Lung (tissue), 12 donors: ENCODE measurements around the gene LPIN1. TPM values are rescaled to one million over a fixed set of nuclear protein-coding genes. Genes with fewer than 3 reads are reported as not detected.

Experiments
- ATAC-seq: fragments of 200-7000 bp; cut with Tn5 transposase; one replicate; pipeline ENCODE4 v1.9.1; 2020; ENCODE audit warnings: moderate number of reproducible peaks; ENCODE audit not compliant: insufficient read depth, low FRiP score
- DNase-seq, 3 donors: peaks; one replicate each; pipeline ENCODE4 v3.0.0-alpha.2; 2013 to 2017
- H3K27ac ChIP-seq, 2 donors: one replicate each; pipeline ENCODE4 v1.5.1; 2013; ENCODE audit warnings: mild to moderate bottlenecking in 2 of 2, moderate library complexity in 2 of 2, control low read depth in 1 of 2, inconsistent platforms in 1 of 2, low read depth in 1 of 2, low read length in 1 of 2
- H3K27me3 ChIP-seq, 3 donors: one replicate each; pipeline ENCODE4 v1.5.1; 2013; ENCODE audit warnings: low read length in 2 of 3; ENCODE audit not compliant: control insufficient read depth in 3 of 3, insufficient read depth in 3 of 3
- H3K36me3 ChIP-seq, 4 donors: one replicate each; pipeline ENCODE4 v1.5.1; 2013; ENCODE audit warnings: low read length in 4 of 4, mild to moderate bottlenecking in 1 of 4, moderate library complexity in 1 of 4; ENCODE audit not compliant: control insufficient read depth in 4 of 4, insufficient read depth in 4 of 4
- H3K4me1 ChIP-seq, 5 donors: one replicate each; pipeline ENCODE4 v1.5.1; 2013; ENCODE audit warnings: low read length in 5 of 5, mild to moderate bottlenecking in 2 of 5, moderate library complexity in 1 of 5; ENCODE audit not compliant: control insufficient read depth in 5 of 5, insufficient read depth in 5 of 5
- H3K4me3 ChIP-seq: one replicate; pipeline ENCODE4 v1.5.1; 2013; ENCODE audit warnings: mild to moderate bottlenecking, control low read depth, moderate library complexity
- H3K9ac ChIP-seq, 2 donors: one replicate each; pipeline ENCODE4 v1.5.1; 2013; ENCODE audit warnings: low read length in 2 of 2, control low read depth in 1 of 2; ENCODE audit not compliant: insufficient read depth in 1 of 2
- H3K9me3 ChIP-seq, 4 donors: one replicate each; pipeline ENCODE4 v1.5.1; 2013; ENCODE audit warnings: low read length in 3 of 4, mild to moderate bottlenecking in 1 of 4, moderate library complexity in 1 of 4; ENCODE audit not compliant: control insufficient read depth in 4 of 4, insufficient read depth in 3 of 4
- CTCF ChIP-seq: IDR thresholded peaks from 2 replicates; pipeline ENCODE4 v1.5.1; 2012; ENCODE audit warnings: mild to moderate bottlenecking; ENCODE audit errors: control extremely low read depth, extremely low read depth
- WGBS, 2 donors: extraction: QIAGEN DNeasy Blood & Tissue Kit; methylation state at CpG; one replicate each; pipeline ENCODE4 v1.1.7; 2013; 5-methylcytosine and 5-hydroxymethylcytosine counted together
- polyA plus RNA-seq, 2 donors: library from polyadenylated mRNA; stranded (reverse); fragments of 200-250 nt; gene quantifications; one replicate each; pipeline ENCODE4 v1.2.1, GENCODE V29; 2013
- total RNA-seq, 2 donors: library from RNA; depleted of rRNA in 1 of 2; stranded (reverse); fragments of >200 nt in 1 of 2; gene quantifications; one replicate each; pipeline ENCODE4 v1.2.1, GENCODE V29; 2014 to 2021
- donor health status: control.
- donor health status: control.
- donor health status: Bipolar disorder and iron deficiency.
- donor health status: healthy.
- donor health status: DM: yes; HTN: yes; CAD: no.

The LPIN1 gene
- total and polyA plus RNA-seq, 4 donors = 14.7 to 43.4 (median 26.0) TPM

DNA sequence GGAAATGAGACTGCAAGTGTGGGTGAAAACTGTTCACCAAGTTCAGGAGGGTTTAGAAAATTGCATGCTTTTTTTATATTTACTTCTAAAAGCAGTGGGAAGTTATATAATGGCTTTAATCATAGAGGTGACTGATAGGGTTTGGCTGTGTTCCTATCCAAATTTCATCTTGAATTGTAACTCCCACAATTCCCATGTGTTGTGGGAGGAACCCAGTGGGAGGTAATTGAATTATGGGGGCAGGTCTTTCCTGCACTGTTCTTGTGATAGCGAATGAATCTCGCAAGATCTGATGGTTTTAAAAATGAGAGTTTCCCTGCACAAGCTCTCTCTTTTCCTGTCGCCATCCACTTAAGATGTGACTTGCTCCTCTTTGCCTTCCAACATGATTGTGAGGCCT, 40.7 kb upstream of the LPIN1 start:
- WGBS, 2 donors = 95% methylated on average over 3 of the region's 3 CpGs
- H3K27me3 ChIP-seq = no peaks in the 10 kb centered on the region
- no peak for DNase-seq
- peaks cover 0 to 13% (median 4%) of the 10 kb centered on the region in 5 donors for H3K4me1 ChIP-seq
- ATAC-seq = no peak
- no peak overlapping the region for H3K9ac ChIP-seq
- H3K4me3 ChIP-seq = no peak overlapping the region
- no peaks in the 10 kb centered on the region for H3K36me3 ChIP-seq
- no peak for TF ChIP-seq CTCF
- no peaks in the 10 kb centered on the region for H3K9me3 ChIP-seq
- no peak overlapping the region for H3K27ac ChIP-seq

GRCh38 chr2:11708106-11708505, 38.3 kb upstream of the LPIN1 start:
- Histone ChIP-seq H3K27me3 (no peaks in the 10 kb centered on the region), H3K9ac (no peak overlapping the region), H3K4me3 (no peak overlapping the region), H3K4me1 (peaks cover 0 to 25% (median 10%) of the 10 kb centered on the region in 5 donors), H3K36me3 (no peaks in the 10 kb centered on the region), H3K27ac (no peak overlapping the region), H3K9me3 (no peaks in the 10 kb centered on the region)
- WGBS, 2 donors = 85 to 88% methylated on average over 3 of the region's 3 CpGs
- DNase-seq = peak in 2 of 3 donors; percentile 23 to 29
- ATAC-seq = no peak
- no peak for TF ChIP-seq CTCF

GRCh38 chr2:11709293-11709692, 37.1 kb upstream of the LPIN1 start:
- Histone ChIP-seq H3K36me3 (no peaks in the 10 kb centered on the region), H3K9ac (no peak overlapping the region), H3K4me3 (no peak overlapping the region), H3K9me3 (no peaks in the 10 kb centered on the region), H3K4me1 (peaks cover 0 to 25% (median 10%) of the 10 kb centered on the region in 5 donors), H3K27ac (no peak overlapping the region), H3K27me3 (no peaks in the 10 kb centered on the region)
- ATAC-seq (no peak), DNase-seq (no peak)
- no peak for TF ChIP-seq CTCF
- WGBS, 2 donors = 93% methylated on average over 8 of the region's 8 CpGs

GRCh38 chr2:11710210-11710609, 36.2 kb upstream of the LPIN1 start:
- Histone ChIP-seq H3K4me3 (no peak overlapping the region), H3K4me1 (peaks cover 0 to 25% (median 10%) of the 10 kb centered on the region in 5 donors), H3K27me3 (no peaks in the 10 kb centered on the region), H3K9ac (no peak overlapping the region), H3K36me3 (no peaks in the 10 kb centered on the region), H3K27ac (no peak overlapping the region), H3K9me3 (no peaks in the 10 kb centered on the region)
- WGBS, 2 donors = 74 to 81% methylated on average over 3 of the region's 3 CpGs
- DNase-seq (peak in 2 of 3 donors; percentile 37), ATAC-seq (peak; percentile 76)
- TF ChIP-seq CTCF = no peak
